K562 (cell line): ENCODE measurements around the gene FUT8. TPM values are rescaled to one million over a fixed set of nuclear protein-coding genes. Genes with fewer than 3 reads are reported as not detected.

Experiments used
- ATAC-seq: fragments of 200-7000 bp; cut with Tn5 transposase; 3 replicates; pipeline ENCODE4 v1.9.1; 2020; ENCODE audit warnings: moderate library complexity
- BruUV-seq: library from RNA; stranded (reverse); fragments of 400-500 nt; replicated peaks from 2 replicates; lab custom pipeline; 2021; lab: Mats Ljungman, UMichigan
- CTCF ChIA-PET: fragments of 300-600 bp; formaldehyde crosslinking; extraction: SDS; loops from one replicate; lab custom pipeline; 2021; ENCODE audit warnings: low intra/inter-chr PET ratio; lab: Yijun Ruan, JAX
- POLR2A ChIA-PET: fragments of 300-600, 350-650 bp; sonication (Branson Sonifier 250); formaldehyde crosslinking; extraction: SDS; loops from one replicate; lab custom pipeline; 2021; ENCODE audit warnings: antibody characterized with exemption, inconsistent platforms; lab: Yijun Ruan, JAX
- DNase-seq, 4 experiments: peaks; one replicate each; pipeline versions ENCODE4 v3.0.0 to v3.0.0-alpha.2; 2011 to 2018; ENCODE audit warnings: low spot score in 3 of 4, mixed read lengths in 3 of 4; ENCODE audit errors: extremely low read depth in 1 of 4
- FAIRE-seq: peaks from 2 replicates; lab custom pipeline; 2011; peaks lifted over from hg19 to GRCh38; lab: Jason Lieb, UNC
- H2AFZ ChIP-seq: 2 replicates; pipeline ENCODE4 v1.6.0; 2011; ENCODE audit warnings: low read depth, low read length, control low read depth, inconsistent platforms
- H3K27ac ChIP-seq: fragments of 200-600 bp; 3 replicates; pipeline ENCODE4 v1.8.0; 2011; ENCODE audit warnings: low read depth, mild to moderate bottlenecking, control low read depth, inconsistent platforms, low read length, moderate library complexity, mixed read lengths; ENCODE audit errors: extremely low read depth
- H3K27me3 ChIP-seq, 2 experiments: fragments of 300-600 bp in 1 of 2; 2 replicates in 1 of 2; 3 replicates in 1 of 2; pipeline versions ENCODE4 v1.6.0 to v1.8.0; 2011; ENCODE audit warnings: inconsistent platforms in 2 of 2, low read length in 2 of 2, mild to moderate bottlenecking in 1 of 2, mixed read lengths in 1 of 2, moderate library complexity in 1 of 2; ENCODE audit not compliant: control insufficient read depth in 2 of 2, insufficient read depth in 2 of 2
- H3K36me3 ChIP-seq: fragments of 300-600 bp; 3 replicates; pipeline ENCODE4 v1.8.0; 2011; ENCODE audit warnings: mild to moderate bottlenecking, low read length, inconsistent platforms; ENCODE audit not compliant: control insufficient read depth, insufficient read depth
- H3K4me1 ChIP-seq, 2 experiments: fragments of 200-600 bp in 1 of 2; replicated peaks in 1 of 2; 2 replicates in 1 of 2; 3 replicates in 1 of 2; pipeline versions ENCODE4 v1.5.1 to v1.8.0; 2011; ENCODE audit warnings: inconsistent platforms in 2 of 2, low read length in 2 of 2, mild to moderate bottlenecking in 1 of 2, mixed read lengths in 1 of 2, moderate library complexity in 1 of 2; ENCODE audit not compliant: control insufficient read depth in 2 of 2, insufficient read depth in 2 of 2
- H3K4me2 ChIP-seq: 2 replicates; pipeline ENCODE4 v1.6.1; 2011; ENCODE audit warnings: low read length, control low read depth, inconsistent platforms, mixed read lengths; ENCODE audit not compliant: insufficient read depth
- H3K4me3 ChIP-seq: fragments of 200-600 bp; sonication (generic), shearing (Covaris generic); 2 replicates; pipeline ENCODE4 v1.5.1; 2016; ENCODE audit warnings: control low read depth, inconsistent platforms
- H3K79me2 ChIP-seq: fragments of 200-600 bp; 3 replicates; pipeline ENCODE4 v1.8.0; 2011; ENCODE audit warnings: low read length, inconsistent platforms; ENCODE audit not compliant: control insufficient read depth, insufficient read depth
- H3K9ac ChIP-seq, 2 experiments: 2 replicates each; pipeline versions ENCODE4 v1.6.0 to v1.6.1; 2011; ENCODE audit warnings: low read depth in 2 of 2, low read length in 2 of 2, control low read depth in 1 of 2, inconsistent platforms in 1 of 2, mild to moderate bottlenecking in 1 of 2, mixed read lengths in 1 of 2; ENCODE audit not compliant: insufficient read depth in 1 of 2
- H3K9me1 ChIP-seq: one replicate; pipeline ENCODE4 v1.6.0; 2011; ENCODE audit warnings: inconsistent platforms, mild to moderate bottlenecking, low read length, moderate library complexity; ENCODE audit not compliant: control insufficient read depth, insufficient read depth
- H3K9me3 ChIP-seq: replicated peaks from 2 replicates; pipeline ENCODE4 v1.5.1; 2011; ENCODE audit warnings: low read depth, low read length, inconsistent platforms; ENCODE audit not compliant: control insufficient read depth, insufficient read depth
- H4K20me1 ChIP-seq: replicated peaks from 2 replicates; pipeline ENCODE4 v1.6.1; 2011; ENCODE audit warnings: low read length, inconsistent platforms, mixed read lengths; ENCODE audit not compliant: control insufficient read depth, insufficient read depth
- BRD9 ChIP-seq: fragments of 450-650 bp; IDR thresholded peaks from 2 replicates; pipeline ENCODE4 v1.6.1; 2018; ENCODE audit warnings: low read depth; ENCODE audit not compliant: partially characterized antibody
- CAMTA2 ChIP-seq: fragments of 250-450 bp; sonication (Bioruptor Pico); conservative IDR thresholded peaks from 2 replicates; pipeline ENCODE4 v1.5.1; 2022
- CHAMP1 ChIP-seq: fragments of 450-650 bp; IDR thresholded peaks from 2 replicates; pipeline ENCODE4 v1.6.1; 2016; ENCODE audit warnings: mild to moderate bottlenecking
- FOXM1 ChIP-seq, 2 experiments: fragments of 450-650 bp in 1 of 2; sonication (generic) in 1 of 2; formaldehyde crosslinking in 1 of 2; IDR thresholded peaks; 2 replicates each; pipeline versions ENCODE4 v1.6.1 to v1.9.0; 2017 to 2022; ENCODE audit warnings: low read depth in 2 of 2, mild to moderate bottlenecking in 2 of 2, missing genetic modification reagents in 1 of 2, moderate library complexity in 1 of 2
- FUS ChIP-seq: fragments of 200-400 bp; formaldehyde crosslinking; optimal IDR thresholded peaks from 2 replicates; pipeline ENCODE3; 2017; ENCODE audit warnings: low read depth, low read length
- MXD1 ChIP-seq: fragments of 250-450 bp; sonication (Bioruptor Pico); IDR thresholded peaks from 2 replicates; pipeline ENCODE4 v1.8.0; 2021; ENCODE audit warnings: borderline replicate concordance, mild to moderate bottlenecking, moderate library complexity; ENCODE audit not compliant: poor library complexity, severe bottlenecking
- RBM17 ChIP-seq: fragments of 200-400 bp; formaldehyde crosslinking; IDR thresholded peaks from 2 replicates; pipeline ENCODE4 v1.6.1; 2017; ENCODE audit warnings: low read depth, mild to moderate bottlenecking, low read length, borderline replicate concordance
- XRCC3 ChIP-seq: fragments of 450-650 bp; IDR thresholded peaks from 2 replicates; pipeline ENCODE4 v1.6.1; 2017; ENCODE audit warnings: mild to moderate bottlenecking, moderate library complexity
- ZNF124 ChIP-seq: sonication (generic); formaldehyde crosslinking; IDR thresholded peaks from 2 replicates; pipeline ENCODE4 v1.8.1; 2022; ENCODE audit warnings: missing genetic modification reagents
- ZNF785 ChIP-seq: fragments of 250-450 bp; sonication (Bioruptor Pico); IDR thresholded peaks from 2 replicates; pipeline ENCODE4 v1.4.0; 2020; ENCODE audit warnings: mild to moderate bottlenecking
- WGBS: fragments of 100-300 bp; shearing (Covaris generic); methylation state at CpG from one replicate; pipeline ENCODE4 v1.1.6; 2016; ENCODE audit warnings: low coverage, mixed read lengths; ENCODE audit not compliant: insufficient coverage; ENCODE audit errors: missing lambda C conversion rate; 5-methylcytosine and 5-hydroxymethylcytosine counted together
- in situ Hi-C: fragments of 300-500 bp; cut with MboI; formaldehyde crosslinking; loops from 4 replicates; pipeline ENCODE4 v1.15.0; 2018; ENCODE audit warnings: inconsistent platforms, mixed read lengths
- intact Hi-C: fragments of 100-400 bp; cut with micrococcal nuclease; formaldehyde crosslinking; loops from 2 replicates; pipeline ENCODE4 v1.14.2; 2022
- polyA plus RNA-seq, 8 experiments: library from polyadenylated mRNA; depleted of rRNA in 4 of 8; stranded (reverse) in 5 of 8; unstranded in 3 of 8; fragments of >200 nt; fragmentation: Nextera tagmentation in 2 of 8; fragmentation: Illumina TruSeq in 1 of 8; extraction: Ambion mirVana in 2 of 8; extraction: Trizol in 1 of 8; gene quantifications; 2 replicates each; pipeline versions ENCODE4 v1.2.1 to v1.2.3, GENCODE V29; 2011 to 2014; ENCODE audit warnings: inconsistent platforms in 1 of 8, missing spikeins in 1 of 8
- total RNA-seq, 7 experiments: library from RNA; depleted of rRNA in 6 of 7; stranded (reverse); fragments of >200 nt in 6 of 7; fragmentation: Illumina TruSeq in 2 of 7; extraction: Trizol in 2 of 7; gene quantifications; 2 replicates each; pipeline versions ENCODE4 v1.2.1 to v1.2.3, GENCODE V29; 2011 to 2021; ENCODE audit warnings: low replicate concordance in 1 of 7
- TF ChIP-seq, protein P1 (sequence below): fragments of 250-450 bp; sonication (Bioruptor Pico); IDR thresholded peaks from 2 replicates; pipeline ENCODE4 v1.8.0; 2022; ENCODE audit warnings: moderate library complexity, mild to moderate bottlenecking, inconsistent platforms

The FUT8 gene
- total and polyA plus RNA-seq, 9 of the 15 experiments (the other 6 are each of a cell fraction or from before 2014, with no cell fraction given), result 4.1 to 15.2 (median 7.8) TPM

DNA sequence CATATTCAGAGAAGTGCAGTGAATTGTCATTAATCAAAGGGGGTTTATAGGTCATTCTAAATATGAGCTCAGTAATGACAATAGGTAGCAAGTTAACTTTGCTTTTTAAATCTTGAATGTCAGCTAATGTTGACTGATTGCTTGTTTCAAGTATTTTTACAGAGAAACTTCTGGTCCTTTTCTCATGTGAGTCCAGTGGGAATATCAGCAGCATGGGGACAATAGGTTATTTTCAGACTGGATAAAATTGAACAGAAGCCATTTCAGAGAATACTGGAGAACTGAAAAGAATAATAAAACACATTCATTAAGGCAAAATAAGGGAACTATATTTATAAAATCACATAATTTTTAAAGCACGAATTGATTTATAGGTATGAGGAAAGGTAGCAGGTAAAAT is 78.7 kb downstream of the FUT8 start (continued):
- TF ChIP-seq FUS (no peak), RBM17 (no peak), ZNF124 (CRISPR knock-in tag) (no peak), XRCC3 (no peak), CAMTA2 (CRISPR knock-in tag) (no peak), ZNF785 (no peak), BRD9 (no peak), MXD1 (CRISPR knock-in tag) (no peak)
- TF ChIP-seq, protein P1, sequence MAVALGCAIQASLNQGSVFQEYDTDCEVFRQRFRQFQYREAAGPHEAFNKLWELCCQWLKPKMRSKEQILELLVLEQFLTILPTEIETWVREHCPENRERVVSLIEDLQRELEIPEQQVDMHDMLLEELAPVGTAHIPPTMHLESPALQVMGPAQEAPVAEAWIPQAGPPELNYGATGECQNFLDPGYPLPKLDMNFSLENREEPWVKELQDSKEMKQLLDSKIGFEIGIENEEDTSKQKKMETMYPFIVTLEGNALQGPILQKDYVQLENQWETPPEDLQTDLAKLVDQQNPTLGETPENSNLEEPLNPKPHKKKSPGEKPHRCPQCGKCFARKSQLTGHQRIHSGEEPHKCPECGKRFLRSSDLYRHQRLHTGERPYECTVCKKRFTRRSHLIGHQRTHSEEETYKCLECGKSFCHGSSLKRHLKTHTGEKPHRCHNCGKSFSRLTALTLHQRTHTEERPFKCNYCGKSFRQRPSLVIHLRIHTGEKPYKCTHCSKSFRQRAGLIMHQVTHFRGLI (CRISPR knock-in tag), result no peak

DNA sequence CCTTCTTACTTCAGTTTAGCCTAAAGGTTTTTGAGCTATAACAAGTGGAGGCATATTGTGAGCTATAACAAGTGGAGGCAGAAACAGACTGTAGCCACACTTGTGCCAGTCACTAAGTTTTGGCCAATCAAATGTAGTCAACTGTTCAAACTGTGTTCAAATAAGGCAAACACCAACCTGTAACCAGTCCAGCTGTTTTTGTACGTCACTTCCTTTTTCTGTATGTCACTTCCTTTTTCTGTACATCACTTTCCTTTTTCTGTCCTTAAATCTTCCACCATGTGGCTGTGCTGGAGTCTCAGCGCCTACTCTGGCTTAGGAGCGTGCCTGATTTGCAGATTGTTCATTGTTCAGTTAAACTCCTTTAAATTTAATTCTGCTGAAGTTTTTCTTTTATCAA is 79.7 kb downstream of the FUT8 start:
- FAIRE-seq (peak; percentile 44), DNase-seq (no peak), ATAC-seq (no peak)
- H3K27me3 ChIP-seq, result no peaks in the 10 kb centered on the region
- no peaks in the 10 kb centered on the region for H3K79me2 ChIP-seq
- CTCF ChIA-PET, result no interaction called here
- intact Hi-C loops, result no loop called here
- no peak overlapping the region for H3K4me3 ChIP-seq
- no peaks in the 10 kb centered on the region for H3K4me1 ChIP-seq
- BruUV-seq, result no TSS peak
- in situ Hi-C loops, result no loop called here
- POLR2A ChIA-PET, result no interaction called here
- no peak overlapping the region for H3K4me2 ChIP-seq
- H2AFZ ChIP-seq, result peak overlapping the region; percentile 16; the same call in 1 of the 2 replicates
- H3K9ac ChIP-seq, result no peak overlapping the region
- 0 out of 2 replicates have a peak, but pooled peaks cover 4% of the 10 kb centered on the region for H3K9me3 ChIP-seq
- 67% methylated on average over 3 of the region's 3 CpGs for WGBS
- no peak overlapping the region for H3K27ac ChIP-seq
- H3K36me3 ChIP-seq, result no peaks in the 10 kb centered on the region
- H3K9me1 ChIP-seq, result no peaks in the 10 kb centered on the region
- H4K20me1 ChIP-seq, result no peaks in the 10 kb centered on the region
- 0 out of 2 replicates have a peak, but pooled peaks have one; percentile 23 for TF ChIP-seq CHAMP1
- TF ChIP-seq FOXM1 (IDR thresholded peaks at IDR 0.05; ENCODE audit: low read depth), result peak; percentile 76
- TF ChIP-seq FOXM1 (CRISPR knock-in tag; IDR thresholded peaks at IDR 0.05; ENCODE audit: low read depth), result no peak
